M059J (cell line): ENCODE data around the gene MYO16. TPM values are rescaled to one million over a fixed set of nuclear protein-coding genes. Genes with fewer than 3 reads are reported as not detected.
A peak's percentile ranks its signal among the peaks of the same experiment; 100 is the strongest.
"Not testable (repeated sequence)": the region's sequence is repeated elsewhere in the genome, so short reads cannot be mapped to it uniquely, and the experiment has no call there.

Experiments used
- DNase-seq: peaks from one replicate; pipeline ENCODE4 v3.0.0-alpha.2; 2012; ENCODE audit warnings: low read depth
- total RNA-seq: library from RNA; depleted of rRNA; stranded (reverse); fragments of >200 nt; shearing (Covaris generic); gene quantifications from 2 replicates; pipeline ENCODE4 v1.2.3, GENCODE V29; 2014

Gene MYO16
- total RNA-seq, 1 experiment from 2014 or later, result not detected

GRCh38 chr13:109192306-109192705 lies 562.9 kb downstream of the MYO16 start:
- no peak for DNase-seq

- DNase-seq, result no peak
Measured at GRCh38 chr13:109196948-109197347, 567.5 kb downstream of the MYO16 start.

- DNase-seq, result no peak
Measured at GRCh38 chr13:109198585-109198984, 569.2 kb downstream of the MYO16 start.

- peak; percentile 22 for DNase-seq
Measured at GRCh38 chr13:109199280-109199679, 569.9 kb downstream of the MYO16 start.

GRCh38 chr13:109200556-109200955 lies 571.1 kb downstream of the MYO16 start:
- DNase-seq, result no peak

- DNase-seq, result no peak
Measured at GRCh38 chr13:109203587-109203986, 574.2 kb downstream of the MYO16 start.

GRCh38 chr13:109204252-109204651 lies 574.8 kb downstream of the MYO16 start:
- no peak for DNase-seq

GRCh38 chr13:109204657-109205056 lies 575.2 kb downstream of the MYO16 start:
- no peak for DNase-seq

- peak; percentile 30 for DNase-seq
Measured at GRCh38 chr13:109205315-109205714, 575.9 kb downstream of the MYO16 start.

- DNase-seq, result no peak
Measured at GRCh38 chr13:109206616-109207015, 577.2 kb downstream of the MYO16 start.

- no peak for DNase-seq
Measured at GRCh38 chr13:109207622-109208021, 578.2 kb downstream of the MYO16 start.

- no peak for DNase-seq
Measured at GRCh38 chr13:109208522-109208921, 579.1 kb downstream of the MYO16 start.

GRCh38 chr13:109209526-109209925 lies 580.1 kb downstream of the MYO16 start:
- DNase-seq, result no peak

GRCh38 chr13:109211616-109212015 lies 582.2 kb downstream of the MYO16 start:
- peak; percentile 92 for DNase-seq

- DNase-seq, result peak; percentile 17
Measured at GRCh38 chr13:109212650-109213049, 583.2 kb downstream of the MYO16 start.

GRCh38 chr13:109213714-109214113 lies 584.3 kb downstream of the MYO16 start:
- DNase-seq, result peak; percentile 27

GRCh38 chr13:109214393-109214792 lies 585.0 kb downstream of the MYO16 start:
- DNase-seq, result no peak

- no peak for DNase-seq
Measured at GRCh38 chr13:109215377-109215776, 586.0 kb downstream of the MYO16 start.

- not testable (repeated sequence) for DNase-seq
Measured at GRCh38 chr13:109217510-109217909, 588.1 kb downstream of the MYO16 start.

GRCh38 chr13:109220631-109221030 lies 591.2 kb downstream of the MYO16 start:
- DNase-seq, result no peak

- no peak for DNase-seq
Measured at GRCh38 chr13:109224033-109224432, 594.6 kb downstream of the MYO16 start.

- DNase-seq, result no peak
Measured at GRCh38 chr13:109226631-109227030, 597.2 kb downstream of the MYO16 start.

GRCh38 chr13:109227344-109227940 lies 598.0 kb downstream of the MYO16 start:
- no peak for DNase-seq

- no peak for DNase-seq
Measured at GRCh38 chr13:109228211-109228610, 598.8 kb downstream of the MYO16 start.
